H9 (cell line): ENCODE measurements around the gene ENPP6. TPM values are rescaled to one million over a fixed set of nuclear protein-coding genes. Genes with fewer than 3 reads are reported as not detected.
A peak's percentile ranks its signal among the peaks of the same experiment; 100 is the strongest.

Experiments used
- DNase-seq: peaks from one replicate; pipeline ENCODE4 v3.0.0-alpha.2; 2017
- H2AFZ ChIP-seq: one replicate; pipeline ENCODE4 v1.6.1; 2013; ENCODE audit warnings: mild to moderate bottlenecking, low read length, control low read depth, moderate library complexity
- H2AK5ac ChIP-seq: 2 replicates; pipeline ENCODE4 v1.6.1; 2013; ENCODE audit warnings: low read length, control low read depth, mixed read lengths; ENCODE audit not compliant: insufficient read length
- H2BK120ac ChIP-seq: one replicate; pipeline ENCODE4 v1.6.1; 2013; ENCODE audit warnings: low read depth, mild to moderate bottlenecking, low read length, control low read depth, inconsistent platforms; ENCODE audit not compliant: poor library complexity, severe bottlenecking
- H2BK12ac ChIP-seq: 2 replicates; pipeline ENCODE4 v1.6.1; 2013; ENCODE audit warnings: low read length, control low read depth, mixed read lengths, low read depth; ENCODE audit not compliant: insufficient read length
- H2BK15ac ChIP-seq: 2 replicates; pipeline ENCODE4 v1.6.1; 2013; ENCODE audit warnings: low read depth, low read length, control low read depth
- H2BK20ac ChIP-seq: one replicate; pipeline ENCODE4 v1.6.1; 2013; ENCODE audit warnings: low read depth, mild to moderate bottlenecking, low read length, control low read depth, inconsistent platforms; ENCODE audit not compliant: poor library complexity, severe bottlenecking
- H2BK5ac ChIP-seq: 2 replicates; pipeline ENCODE4 v1.6.1; 2013; ENCODE audit warnings: low read length, control low read depth, mixed read lengths; ENCODE audit not compliant: insufficient read length
- H3K14ac ChIP-seq: 2 replicates; pipeline ENCODE4 v1.6.1; 2013; ENCODE audit warnings: low read length, control low read depth; ENCODE audit not compliant: insufficient read depth
- H3K18ac ChIP-seq: 2 replicates; pipeline ENCODE4 v1.6.1; 2013; ENCODE audit warnings: low read depth, mild to moderate bottlenecking, mixed read lengths, low read length, control low read depth; ENCODE audit not compliant: insufficient read length
- H3K23ac ChIP-seq: 2 replicates; pipeline ENCODE4 v1.6.1; 2013; ENCODE audit warnings: low read length, control low read depth, mixed read lengths, low read depth; ENCODE audit not compliant: insufficient read length
- H3K23me2 ChIP-seq: 2 replicates; pipeline ENCODE4 v1.6.1; 2013; ENCODE audit warnings: low read depth, mild to moderate bottlenecking, mixed read lengths, low read length, control low read depth; ENCODE audit not compliant: insufficient read length, poor library complexity, severe bottlenecking
- H3K27ac ChIP-seq: 2 replicates; pipeline ENCODE4 v1.5.1; 2013; ENCODE audit warnings: low read length, control low read depth, mixed read lengths, low read depth; ENCODE audit not compliant: insufficient read length
- H3K27me3 ChIP-seq: 2 replicates; pipeline ENCODE4 v1.6.1; 2013; ENCODE audit warnings: low read length, control low read depth, inconsistent platforms; ENCODE audit not compliant: insufficient read depth
- H3K4ac ChIP-seq: 2 replicates; pipeline ENCODE4 v1.6.1; 2013; ENCODE audit warnings: low read depth, mild to moderate bottlenecking, control low read depth, inconsistent platforms, low read length, moderate library complexity
- H3K4me1 ChIP-seq: 2 replicates; pipeline ENCODE4 v1.6.1; 2013; ENCODE audit warnings: low read length, control low read depth, inconsistent platforms; ENCODE audit not compliant: insufficient read depth
- H3K4me2 ChIP-seq: 2 replicates; pipeline ENCODE4 v1.6.1; 2013; ENCODE audit warnings: low read length, control low read depth, mixed read lengths; ENCODE audit not compliant: insufficient read length, insufficient read depth
- H3K56ac ChIP-seq: 2 replicates; pipeline ENCODE4 v1.6.1; 2013; ENCODE audit warnings: low read depth, mild to moderate bottlenecking, mixed read lengths, low read length, control low read depth; ENCODE audit not compliant: insufficient read length
- H3K79me1 ChIP-seq: 2 replicates; pipeline ENCODE4 v1.6.1; 2013; ENCODE audit warnings: low read depth, mild to moderate bottlenecking, moderate library complexity, low read length, control low read depth, inconsistent platforms; ENCODE audit not compliant: insufficient read depth, poor library complexity, severe bottlenecking
- H3K79me2 ChIP-seq: 2 replicates; pipeline ENCODE4 v1.6.1; 2013; ENCODE audit warnings: low read length, control low read depth, inconsistent platforms; ENCODE audit not compliant: insufficient read depth
- H3K9ac ChIP-seq: 2 replicates; pipeline ENCODE4 v1.6.1; 2013; ENCODE audit warnings: low read length, control low read depth, mixed read lengths; ENCODE audit not compliant: insufficient read length; ENCODE audit errors: extremely low read depth
- H3K9me3 ChIP-seq: one replicate; pipeline ENCODE4 v1.6.1; 2013; ENCODE audit warnings: low read depth, low read length, inconsistent platforms; ENCODE audit not compliant: control insufficient read depth
- H3T11ph ChIP-seq: one replicate; pipeline ENCODE4 v1.6.1; 2013; ENCODE audit warnings: mild to moderate bottlenecking, low read length, control low read depth, inconsistent platforms
- H4K20me1 ChIP-seq: one replicate; pipeline ENCODE4 v1.6.1; 2013; ENCODE audit not compliant: control insufficient read depth, insufficient read length, insufficient read depth
- H4K5ac ChIP-seq: 2 replicates; pipeline ENCODE4 v1.6.1; 2013; ENCODE audit warnings: low read depth, mild to moderate bottlenecking, mixed read lengths, low read length, control low read depth; ENCODE audit not compliant: insufficient read length
- H4K8ac ChIP-seq: replicated peaks from 2 replicates; pipeline ENCODE4 v1.6.1; 2013; ENCODE audit warnings: low read length, control low read depth, mixed read lengths, low read depth; ENCODE audit not compliant: insufficient read length
- H4K91ac ChIP-seq: 2 replicates; pipeline ENCODE4 v1.6.1; 2013; ENCODE audit warnings: low read depth, mild to moderate bottlenecking, moderate library complexity, mixed read lengths, low read length, control low read depth; ENCODE audit not compliant: insufficient read length
- H3K27ac Mint-ChIP-seq, 3 experiments: 2 replicates in 2 of 3; 3 replicates in 1 of 3; pipeline ENCODE4 v1.8.0; 2020 to 2021; ENCODE audit warnings: mixed read lengths in 3 of 3, mild to moderate bottlenecking in 1 of 3, moderate library complexity in 1 of 3
- H3K27me3 Mint-ChIP-seq: 2 replicates; pipeline ENCODE4 v1.8.0; 2021; ENCODE audit warnings: low read depth, mild to moderate bottlenecking, moderate library complexity, mixed read lengths
- H3K36me3 Mint-ChIP-seq, 3 experiments: 2 replicates in 2 of 3; 3 replicates in 1 of 3; pipeline ENCODE4 v1.8.0; 2020 to 2021; ENCODE audit warnings: low read depth in 3 of 3, mixed read lengths in 3 of 3; ENCODE audit not compliant: insufficient read depth in 1 of 3
- H3K4me1 Mint-ChIP-seq, 2 experiments: 2 replicates each; pipeline ENCODE4 v1.8.0; 2020; ENCODE audit warnings: mixed read lengths in 2 of 2
- H3K4me3 Mint-ChIP-seq, 2 experiments: 2 replicates in 1 of 2; 3 replicates in 1 of 2; pipeline ENCODE4 v1.8.0; 2020 to 2021; ENCODE audit warnings: mild to moderate bottlenecking in 2 of 2, mixed read lengths in 2 of 2, moderate library complexity in 1 of 2
- H3K9me3 Mint-ChIP-seq, 2 experiments: 2 replicates in 1 of 2; 3 replicates in 1 of 2; pipeline ENCODE4 v1.8.0; 2020; ENCODE audit warnings: mild to moderate bottlenecking in 2 of 2, mixed read lengths in 2 of 2, moderate library complexity in 1 of 2
- CTCF ChIP-seq: fragments of 200-600 bp; sonication (generic); conservative IDR thresholded peaks from 3 replicates; pipeline ENCODE4 v1.8.0; 2021; ENCODE audit warnings: antibody characterized with exemption, mild to moderate bottlenecking
- WGBS: extraction: QIAGEN DNeasy Blood & Tissue Kit; methylation state at CpG from one replicate; pipeline ENCODE4 v1.1.7; 2013; ENCODE audit warnings: missing lambda C conversion rate, low lambda C conversion rate, mixed read lengths; ENCODE audit not compliant: insufficient read length; ENCODE audit errors: extremely low coverage; 5-methylcytosine and 5-hydroxymethylcytosine counted together
- total RNA-seq: library from RNA; stranded (reverse); gene quantifications from 2 replicates; pipeline ENCODE4 v1.2.1, GENCODE V29; 2021

The ENPP6 gene
- total RNA-seq, 1 experiment from 2014 or later: not detected

- H3K4me1 ChIP-seq: no peaks in the 10 kb centered on the region
- peak overlapping the region; percentile 1 for H3K4me2 ChIP-seq
- no peak overlapping the region for H3K9ac ChIP-seq
- Mint-ChIP-seq H3K27ac (no peak overlapping the region), H3K9me3 (no peaks in the 10 kb centered on the region), H3K36me3 (no peaks in the 10 kb centered on the region), H3K27me3 (peaks cover 26% of the 10 kb centered on the region), H3K4me3 (no peak overlapping the region), H3K4me1 (peaks cover 11 to 18% of the 10 kb centered on the region in 2 experiments)
- no peak overlapping the region for H3K4ac ChIP-seq
- no peaks in the 10 kb centered on the region for H3K9me3 ChIP-seq
- no peak overlapping the region for H2BK120ac ChIP-seq
- H3K56ac ChIP-seq: no peak overlapping the region
- no peak overlapping the region for H3K18ac ChIP-seq
- no peak overlapping the region for H4K91ac ChIP-seq
- no peak overlapping the region for H2AFZ ChIP-seq
- no peaks in the 10 kb centered on the region for H3K79me2 ChIP-seq
- H3K27ac ChIP-seq: no peak overlapping the region
- H2AK5ac ChIP-seq: no peak overlapping the region
- no peaks in the 10 kb centered on the region for H4K20me1 ChIP-seq
- H2BK20ac ChIP-seq: no peak overlapping the region
- WGBS: no CpG with 5 or more reads among the region's 26 CpGs
- H2BK5ac ChIP-seq: no peak overlapping the region
- H4K8ac ChIP-seq: no peak overlapping the region
- H3K79me1 ChIP-seq: no peaks in the 10 kb centered on the region
- H3K23ac ChIP-seq: no peak overlapping the region
- H3K14ac ChIP-seq: no peak overlapping the region
- H3K23me2 ChIP-seq: no peaks in the 10 kb centered on the region
- peak; percentile 91 for DNase-seq
- no peak overlapping the region for H2BK12ac ChIP-seq
- peaks cover 2% of the 10 kb centered on the region; the same call in 1 of the 2 replicates for H3K27me3 ChIP-seq
- H2BK15ac ChIP-seq: no peak overlapping the region
- H3T11ph ChIP-seq: no peak overlapping the region
- TF ChIP-seq CTCF: peak; percentile 79
- H4K5ac ChIP-seq: no peak overlapping the region
Measured at GRCh38 chr4:184097241-184097605, 120.5 kb downstream of the ENPP6 start.
